GM19438 (cell line): ENCODE measurements around the gene GREB1L.

ENCODE experiments used
- ATAC-seq: cut with Tn5 transposase; IDR thresholded peaks from one replicate; pipeline ENCODE4 v1.9.1; 2021; ENCODE audit warnings: low read depth; ENCODE audit not compliant: unreplicated experiment

The GREB1L gene

GRCh38 chr18:21538230-21538629 is 296.2 kb downstream of the GREB1L start:
- no peak for ATAC-seq

DNA sequence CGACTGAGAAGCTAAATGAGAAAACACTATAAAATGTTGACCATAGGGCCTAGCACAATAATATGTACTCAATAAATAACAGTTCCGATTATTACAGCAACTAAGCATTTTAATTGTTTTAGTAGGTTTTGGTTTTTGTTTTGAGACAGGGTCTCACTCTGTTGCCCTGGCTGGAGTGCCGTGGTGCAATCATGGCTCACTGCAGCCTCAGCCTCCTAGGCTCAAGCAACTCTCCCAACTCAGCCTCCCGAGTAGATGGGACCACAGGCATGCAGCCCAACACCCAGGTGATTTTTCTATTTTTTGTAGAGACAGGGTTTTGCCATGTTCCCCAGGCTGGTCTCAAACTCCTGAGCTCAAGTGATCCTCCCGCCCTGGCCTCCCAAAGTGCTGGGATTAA is 304.4 kb downstream of the GREB1L start:
- no peak for ATAC-seq

DNA sequence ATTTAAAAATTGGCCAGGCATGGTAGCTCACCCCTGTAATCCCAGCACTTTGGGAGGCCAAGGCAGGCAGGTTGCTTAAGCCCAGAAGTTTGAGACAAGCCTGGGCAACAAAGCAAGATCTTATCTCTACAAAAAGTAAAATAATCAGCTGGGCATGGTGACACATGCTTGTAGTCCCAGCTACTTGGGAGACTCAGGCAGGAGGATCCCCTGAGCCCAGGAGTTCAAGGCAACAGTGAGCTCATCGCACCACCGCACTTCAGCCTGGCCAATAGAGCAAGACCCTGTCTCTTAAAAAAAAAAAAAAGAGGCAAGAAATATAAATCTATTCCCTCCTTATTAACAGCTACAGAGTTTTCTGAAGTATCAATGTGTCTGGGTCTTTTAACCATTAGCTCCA is 306.6 kb downstream of the GREB1L start:
- no peak for ATAC-seq

DNA sequence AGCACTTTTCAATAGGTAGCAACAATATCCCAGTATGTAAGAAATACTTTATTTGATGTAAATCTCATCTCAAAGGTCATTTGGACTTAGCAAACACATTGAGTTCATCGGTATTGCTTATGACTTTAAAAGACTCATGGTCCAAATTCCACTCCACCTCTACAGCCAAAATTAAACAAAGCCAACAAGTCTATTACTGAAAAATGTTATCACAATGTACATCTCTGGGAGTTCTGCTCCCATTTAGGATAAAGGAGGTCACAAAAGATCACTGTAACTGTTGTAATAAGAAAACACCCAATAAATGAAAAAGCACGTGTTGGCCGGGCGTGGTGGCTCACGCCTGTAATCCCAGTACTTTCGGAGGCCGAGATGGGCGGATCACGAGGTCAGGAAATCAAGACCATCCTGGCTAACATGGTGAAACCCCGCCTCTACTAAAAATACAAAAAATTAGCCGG is 308.5 kb downstream of the GREB1L start:
- no peak for ATAC-seq

GRCh38 chr18:21557607-21558253 is 315.7 kb downstream of the GREB1L start:
- no peak for ATAC-seq

DNA sequence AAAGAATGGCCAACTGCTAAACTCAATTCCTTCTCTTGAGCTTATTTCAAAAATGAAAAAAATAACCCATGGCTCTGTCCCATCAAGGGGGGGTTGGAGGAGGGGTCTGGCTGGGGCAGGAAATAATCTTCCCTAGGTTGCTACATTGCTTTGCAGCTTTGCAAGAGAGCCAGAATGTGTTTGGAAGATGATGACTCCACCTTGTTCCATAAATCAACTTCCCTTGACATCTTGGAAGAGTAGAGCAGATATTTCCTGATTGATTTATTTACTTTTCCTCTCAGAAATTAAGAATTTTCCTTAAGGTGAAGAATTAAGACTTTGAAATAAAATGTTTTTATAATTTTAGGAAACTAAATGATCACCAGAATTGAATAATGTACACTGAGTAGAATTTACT is 317.2 kb downstream of the GREB1L start:
- no peak for ATAC-seq

DNA sequence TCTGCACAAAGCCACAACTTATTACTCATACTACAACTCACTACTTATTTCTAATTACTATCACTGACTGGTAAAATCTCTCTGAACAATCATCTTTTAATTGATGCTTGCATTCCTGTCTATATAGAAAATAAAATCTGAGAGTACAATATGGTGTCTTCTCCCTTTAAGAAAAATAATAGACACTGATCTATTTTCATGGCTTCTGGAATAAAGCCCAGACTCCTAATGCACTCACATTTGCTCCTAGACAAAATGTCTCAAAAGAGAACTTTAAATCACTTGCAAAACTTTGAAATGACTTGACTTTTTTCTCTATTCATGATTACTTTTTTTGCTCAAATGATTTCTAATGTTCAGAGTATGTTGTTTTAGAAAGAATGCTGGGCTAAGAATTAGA is 329.7 kb downstream of the GREB1L start:
- ATAC-seq: no peak
